Fibroblast of lung (primary cell): ENCODE results near the gene ISG15. TPM values are rescaled to one million over a fixed set of nuclear protein-coding genes. Genes with fewer than 3 reads are reported as not detected.
A peak's percentile ranks its signal among the peaks of the same experiment; 100 is the strongest.
"Not testable (repeated sequence)": the region's sequence is repeated elsewhere in the genome, so short reads cannot be mapped to it uniquely, and the experiment has no call there.

Source experiments
- DNase-seq, 2 donors: peaks; one replicate each; pipeline versions ENCODE4 v3.0.0 to v3.0.0-alpha.2; 2010; ENCODE audit warnings: low read depth in 2 of 2
- H2AFZ ChIP-seq: 2 replicates; pipeline ENCODE4 v1.5.1; 2012; ENCODE audit warnings: low read length, control low read depth, inconsistent platforms
- H3K27ac ChIP-seq: 2 replicates; pipeline ENCODE4 v1.5.1; 2011; ENCODE audit warnings: low read length, control low read depth; ENCODE audit not compliant: insufficient read depth
- H3K27me3 ChIP-seq: 2 replicates; pipeline ENCODE4 v1.5.1; 2011; ENCODE audit warnings: mild to moderate bottlenecking, low read length; ENCODE audit not compliant: control insufficient read depth, insufficient read depth
- H3K36me3 ChIP-seq: 2 replicates; pipeline ENCODE4 v1.5.1; 2011; ENCODE audit warnings: low read length; ENCODE audit not compliant: control insufficient read depth, insufficient read depth
- H3K4me1 ChIP-seq: 2 replicates; pipeline ENCODE4 v1.5.1; 2011; ENCODE audit warnings: low read length; ENCODE audit not compliant: control insufficient read depth, insufficient read depth; ENCODE audit errors: extremely low read depth
- H3K4me2 ChIP-seq: 2 replicates; pipeline ENCODE4 v1.5.1; 2011; ENCODE audit warnings: low read length, control low read depth; ENCODE audit not compliant: insufficient read depth; ENCODE audit errors: extremely low read depth
- H3K4me3 ChIP-seq, 4 experiments: fragments of 200-600 bp in 1 of 4; sonication (generic) in 1 of 4; replicated peaks in 1 of 4; 2 replicates each; pipeline ENCODE4 v1.5.1; 2011 to 2016; ENCODE audit warnings: low read length in 4 of 4, low read depth in 3 of 4, mild to moderate bottlenecking in 3 of 4, control low read depth in 2 of 4, inconsistent platforms in 1 of 4, mixed read lengths in 1 of 4; ENCODE audit not compliant: insufficient read depth in 1 of 4; ENCODE audit errors: control extremely low read depth in 1 of 4
- H3K79me2 ChIP-seq: 2 replicates; pipeline ENCODE4 v1.5.1; 2012; ENCODE audit warnings: mild to moderate bottlenecking, low read length, inconsistent platforms; ENCODE audit not compliant: control insufficient read depth, insufficient read depth
- H3K9ac ChIP-seq: 2 replicates; pipeline ENCODE4 v1.5.1; 2011; ENCODE audit warnings: mild to moderate bottlenecking, low read length, control low read depth; ENCODE audit not compliant: insufficient read depth
- H3K9me3 ChIP-seq: 2 replicates; pipeline ENCODE4 v1.5.1; 2012; ENCODE audit warnings: low read depth, low read length; ENCODE audit not compliant: control insufficient read depth, insufficient read depth
- H4K20me1 ChIP-seq: 2 replicates; pipeline ENCODE4 v1.5.1; 2011; ENCODE audit warnings: low read length; ENCODE audit not compliant: control insufficient read depth, insufficient read depth; ENCODE audit errors: extremely low read depth
- CTCF ChIP-seq, 2 donors: IDR thresholded peaks in 1 of 2; conservative IDR thresholded peaks in 1 of 2; 1 replicate in 1 of 2; 2 replicates in 1 of 2; pipeline ENCODE4 v1.5.1; 2011 to 2012; ENCODE audit warnings: low read length in 2 of 2, control low read depth in 1 of 2, inconsistent platforms in 1 of 2, low read depth in 1 of 2, mild to moderate bottlenecking in 1 of 2
- EZH2 ChIP-seq: IDR thresholded peaks from 2 replicates; pipeline ENCODE4 v1.5.1; 2012; ENCODE audit warnings: low read length, control low read depth, mild to moderate bottlenecking; ENCODE audit errors: missing control alignments
- polyA plus RNA-seq, 2 donors: library from polyadenylated mRNA; depleted of rRNA in 1 of 2; stranded (reverse) in 1 of 2; unstranded in 1 of 2; fragments of >200 nt; gene quantifications; 2 replicates each; pipeline ENCODE4 v1.2.1, GENCODE V29; 2011 to 2012; ENCODE audit warnings: missing spikeins in 1 of 2
- total RNA-seq: library from RNA; depleted of rRNA; stranded (reverse); fragments of >200 nt; gene quantifications from 2 replicates; pipeline ENCODE4 v1.2.1, GENCODE V29; 2014

The ISG15 gene
- total and polyA plus RNA-seq, 2 donors (not counting 1 experiment from before 2014, with no cell fraction given), result 24.2 to 93.3 TPM

GRCh38 chr1:1004780-1005697, 8.3 kb upstream of the ISG15 start:
- Histone ChIP-seq H3K9ac (no peak overlapping the region), H3K27me3 (no peaks in the 10 kb centered on the region), H4K20me1 (no peaks in the 10 kb centered on the region), H3K27ac (no peak overlapping the region), H2AFZ (no peak overlapping the region), H3K9me3 (no peaks in the 10 kb centered on the region), H3K4me3 (no peak overlapping the region), H3K4me2 (no peak overlapping the region), H3K4me1 (peaks cover 2% of the 10 kb centered on the region), H3K79me2 (no peaks in the 10 kb centered on the region), H3K36me3 (no peaks in the 10 kb centered on the region)
- no peak for TF ChIP-seq CTCF (conservative IDR thresholded peaks at IDR 0.05 in 1 of 2, IDR thresholded peaks at IDR 0.05 in 1 of 2; ENCODE audit: low read depth in 1 of 2, low read length in 2 of 2)
- TF ChIP-seq EZH2, result no peak
- DNase-seq, result peak; percentile 28 to 53

DNA sequence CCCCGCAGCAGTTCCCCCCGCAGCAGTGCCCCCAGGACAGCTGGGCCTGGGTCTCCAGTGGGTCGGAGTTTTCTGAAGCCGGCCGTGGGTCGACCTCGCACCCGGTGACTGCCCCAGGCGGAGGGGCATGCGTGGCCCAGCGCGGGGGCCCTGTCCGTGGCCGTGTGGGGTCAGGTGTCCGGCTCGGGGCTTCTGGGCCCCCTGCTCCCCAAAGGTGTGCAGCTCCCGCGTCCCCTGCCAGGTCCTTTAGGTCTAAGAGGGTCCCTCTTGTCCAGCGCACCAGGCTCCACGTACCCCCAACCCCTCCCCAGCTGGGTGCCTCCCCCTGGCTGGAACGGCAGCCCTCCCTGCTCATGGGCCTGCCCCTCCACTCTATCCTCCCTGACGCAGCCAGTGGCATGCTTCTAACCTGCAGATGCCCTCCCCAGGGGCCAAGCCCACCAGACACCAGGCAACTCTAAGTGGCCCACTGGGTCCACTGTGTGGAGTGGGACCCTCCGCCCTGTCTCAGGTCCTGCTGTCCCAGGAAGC, 7.5 kb upstream of the ISG15 start:
- H3K4me1 ChIP-seq, result no peaks in the 10 kb centered on the region
- no peak overlapping the region for H3K27ac ChIP-seq
- no peaks in the 10 kb centered on the region for H3K36me3 ChIP-seq
- H3K79me2 ChIP-seq, result no peaks in the 10 kb centered on the region
- no peaks in the 10 kb centered on the region for H3K27me3 ChIP-seq
- H2AFZ ChIP-seq, result no peak overlapping the region
- no peak overlapping the region for H3K4me2 ChIP-seq
- no peak overlapping the region for H3K9ac ChIP-seq
- no peaks in the 10 kb centered on the region for H4K20me1 ChIP-seq
- H3K9me3 ChIP-seq, result no peaks in the 10 kb centered on the region
- TF ChIP-seq CTCF (conservative IDR thresholded peaks at IDR 0.05 in 1 of 2, IDR thresholded peaks at IDR 0.05 in 1 of 2; ENCODE audit: low read depth in 1 of 2, low read length in 2 of 2) (no peak), EZH2 (no peak)
- H3K4me3 ChIP-seq, result no peak overlapping the region
- DNase-seq, result no peak

DNA sequence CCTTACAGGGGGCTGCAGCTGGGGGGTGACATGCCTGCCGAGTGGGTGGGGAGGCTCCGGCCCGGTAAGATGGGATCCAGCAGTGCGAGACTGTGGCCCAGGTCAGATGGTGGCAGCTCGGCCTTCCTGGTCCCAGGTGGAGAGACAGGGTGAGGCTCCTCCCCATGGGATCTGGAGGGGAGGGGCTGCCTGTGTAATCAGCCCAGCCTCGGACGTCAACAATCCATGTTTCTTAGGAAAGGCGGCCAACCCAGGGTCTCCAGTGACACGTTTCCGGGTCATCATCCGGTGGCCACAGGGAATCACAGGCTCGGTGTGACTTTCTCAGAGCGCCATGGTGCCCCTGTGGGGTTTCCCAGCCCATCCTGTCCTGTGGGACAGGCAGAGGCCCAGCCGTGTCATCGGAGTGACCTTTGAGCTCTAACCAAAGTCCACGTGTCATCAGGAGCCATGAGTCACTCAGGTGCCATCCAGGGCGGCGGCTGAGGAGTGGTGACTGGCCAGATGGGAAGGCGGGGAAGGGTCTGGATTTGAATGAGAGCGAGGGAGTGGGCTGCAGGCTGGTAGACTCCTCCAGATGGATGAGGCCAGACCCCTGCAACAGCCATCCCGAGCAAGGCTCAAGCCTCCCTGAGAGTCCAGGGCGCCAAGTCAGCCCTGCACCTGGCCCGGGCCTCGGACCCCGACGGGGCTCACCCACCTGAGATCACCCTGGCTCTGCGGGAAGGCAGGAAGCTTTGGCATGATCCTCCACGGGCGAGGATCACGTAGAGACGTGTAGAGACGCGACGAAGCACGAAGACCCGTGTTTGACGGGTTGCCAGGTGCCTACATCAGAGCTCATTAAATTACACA, 6.8 kb upstream of the ISG15 start:
- no peak overlapping the region for H3K4me3 ChIP-seq
- H4K20me1 ChIP-seq, result no peaks in the 10 kb centered on the region
- no peak overlapping the region for H3K9ac ChIP-seq
- H3K27me3 ChIP-seq, result no peaks in the 10 kb centered on the region
- no peak overlapping the region for H3K4me2 ChIP-seq
- no peaks in the 10 kb centered on the region for H3K9me3 ChIP-seq
- TF ChIP-seq EZH2, result no peak
- TF ChIP-seq CTCF (conservative IDR thresholded peaks at IDR 0.05 in 1 of 2, IDR thresholded peaks at IDR 0.05 in 1 of 2; ENCODE audit: low read depth in 1 of 2, low read length in 2 of 2), result no peak
- H3K4me1 ChIP-seq, result no peaks in the 10 kb centered on the region
- H3K79me2 ChIP-seq, result no peaks in the 10 kb centered on the region
- no peaks in the 10 kb centered on the region for H3K36me3 ChIP-seq
- DNase-seq, result no peak
- no peak overlapping the region for H3K27ac ChIP-seq
- H2AFZ ChIP-seq, result no peak overlapping the region

- H3K9me3 ChIP-seq, H3K27ac ChIP-seq, H4K20me1 ChIP-seq, H3K9ac ChIP-seq, H3K4me1 ChIP-seq, H3K4me3 ChIP-seq, H3K4me2 ChIP-seq, H3K27me3 ChIP-seq, H2AFZ ChIP-seq, H3K79me2 ChIP-seq, DNase-seq, H3K36me3 ChIP-seq: not testable (repeated sequence)
Measured at GRCh38 chr1:1010131-1010530, 3.2 kb upstream of the ISG15 start.
